Stimulated activated CD4-positive, alpha-beta T cell treated with anti-CD3 and anti-CD28 coated beads, Interleukin-12 subunit alpha, Interleukin-12 subunit beta, amount 100 ng/mL, for 4 hours (primary cell): ENCODE data around the gene PHYKPL.

Experiments
- DNase-seq: peaks from one replicate; pipeline ENCODE4 v3.0.0-alpha.2; 2020

PHYKPL gene

DNA sequence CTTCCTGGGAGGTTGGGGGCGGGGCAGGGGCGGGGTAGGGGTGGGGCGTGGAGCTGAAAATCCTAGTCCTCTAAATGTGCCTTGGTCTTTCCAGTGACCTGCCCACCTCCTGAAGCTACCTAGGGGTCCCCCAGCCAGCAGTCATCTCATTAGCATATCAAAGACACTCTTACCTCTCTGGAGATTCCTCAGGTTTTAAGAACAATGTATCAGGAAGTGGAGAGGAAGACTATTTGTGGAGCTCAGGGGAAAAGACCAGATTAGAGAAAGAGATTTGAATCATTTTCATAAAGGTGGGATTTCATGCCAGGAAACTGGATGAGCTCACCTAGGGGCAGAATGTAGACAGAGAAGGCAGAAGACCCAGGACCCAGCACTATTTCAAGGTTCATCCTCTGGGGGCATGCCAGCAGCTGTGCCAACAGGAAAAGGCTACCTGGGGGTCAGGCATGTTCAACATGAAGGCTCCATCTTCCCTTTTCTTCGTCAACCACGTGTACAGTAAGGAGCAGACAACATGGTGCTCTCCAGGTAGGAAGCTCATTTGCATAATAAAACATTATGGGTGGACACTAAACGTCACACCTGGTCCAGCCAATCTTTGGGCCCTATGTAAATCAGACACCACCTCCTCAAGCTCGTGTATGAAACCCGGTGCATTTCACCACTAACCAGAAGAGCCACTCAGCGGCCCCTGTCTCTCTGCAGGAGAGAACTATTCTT is 52.3 kb downstream of the PHYKPL start:
- DNase-seq, result no peak

DNA sequence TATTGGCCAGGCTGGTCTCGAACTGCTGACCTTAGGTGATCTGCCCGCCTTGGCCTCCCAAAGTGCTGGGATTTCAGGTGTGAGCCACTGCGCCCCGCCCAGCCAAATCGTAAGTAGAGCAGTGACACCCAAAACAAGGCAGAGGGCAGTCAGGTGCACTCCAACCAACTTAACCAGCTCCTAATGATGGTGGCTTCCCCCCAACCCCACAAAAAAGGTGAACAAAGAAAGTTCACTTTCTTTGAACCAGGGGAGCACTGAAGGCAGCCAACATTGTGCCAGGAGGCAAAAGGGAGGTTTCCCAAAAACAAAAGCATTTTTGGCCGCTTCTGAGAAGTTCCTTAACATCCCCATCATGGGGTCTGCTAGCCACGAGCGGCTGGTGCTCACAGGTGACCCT is 55.0 kb downstream of the PHYKPL start:
- DNase-seq, result no peak

- no peak for DNase-seq
These were observed 55.8 kb downstream of the PHYKPL start for GRCh38 chr5:178176791-178177190.

DNA sequence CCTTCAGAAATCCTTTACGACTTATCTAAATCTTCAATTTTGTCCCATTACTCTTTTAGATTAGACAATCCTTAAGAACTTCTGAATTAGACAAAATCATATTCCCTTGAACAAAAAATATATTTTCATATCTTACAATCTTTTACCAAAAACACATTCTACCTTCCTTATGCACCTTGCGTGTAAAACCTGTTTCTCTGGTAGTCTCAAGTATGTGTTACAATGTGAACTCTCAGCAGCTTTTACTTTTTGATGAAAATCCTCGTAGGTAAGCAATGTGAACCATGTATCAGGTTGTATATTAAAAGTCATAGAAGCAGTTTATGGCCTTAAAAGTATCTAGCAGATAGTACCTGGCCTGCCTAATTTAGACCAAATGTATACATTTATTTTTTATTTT is 58.1 kb downstream of the PHYKPL start:
- DNase-seq, result no peak

DNA sequence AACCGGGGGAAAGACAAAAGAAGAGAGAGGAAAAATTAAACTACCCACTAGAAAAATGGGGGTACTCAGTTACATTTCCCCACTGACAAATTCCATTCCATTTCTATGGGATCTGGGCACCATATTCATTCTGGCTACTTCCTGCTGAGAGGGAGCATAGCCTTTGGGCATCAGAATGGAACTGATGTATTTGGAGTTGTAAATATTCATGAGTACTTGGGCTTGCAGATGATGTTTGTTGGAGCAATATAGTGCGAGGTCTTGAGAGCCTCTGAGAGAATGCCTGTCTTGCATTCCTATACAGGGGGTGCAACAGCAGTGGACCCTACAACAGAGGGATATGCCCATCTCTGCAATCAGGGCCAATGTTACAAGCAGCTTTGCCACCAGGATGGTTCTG is 62.1 kb downstream of the PHYKPL start:
- DNase-seq, result no peak

DNA sequence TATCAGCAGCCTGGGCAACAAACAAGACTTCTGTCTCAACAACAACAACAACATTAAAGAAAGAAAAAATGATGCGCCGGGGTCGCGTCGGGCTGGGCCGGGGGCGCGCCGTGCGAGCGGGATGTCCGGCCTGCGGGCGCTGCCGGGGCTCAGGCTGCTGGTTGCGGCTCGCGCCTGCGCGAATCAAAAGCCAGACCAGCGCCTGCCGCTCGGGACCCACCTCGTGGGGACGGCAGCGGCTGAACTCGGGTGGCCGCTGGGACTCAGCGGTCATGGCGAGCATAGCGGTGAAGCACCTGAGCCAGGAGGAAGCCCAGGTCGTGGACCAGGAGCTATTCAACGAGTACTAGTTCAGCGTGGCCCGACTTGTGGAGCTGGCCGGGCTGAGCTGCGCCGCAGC is 67.0 kb downstream of the PHYKPL start:
- DNase-seq, result no peak

DNA sequence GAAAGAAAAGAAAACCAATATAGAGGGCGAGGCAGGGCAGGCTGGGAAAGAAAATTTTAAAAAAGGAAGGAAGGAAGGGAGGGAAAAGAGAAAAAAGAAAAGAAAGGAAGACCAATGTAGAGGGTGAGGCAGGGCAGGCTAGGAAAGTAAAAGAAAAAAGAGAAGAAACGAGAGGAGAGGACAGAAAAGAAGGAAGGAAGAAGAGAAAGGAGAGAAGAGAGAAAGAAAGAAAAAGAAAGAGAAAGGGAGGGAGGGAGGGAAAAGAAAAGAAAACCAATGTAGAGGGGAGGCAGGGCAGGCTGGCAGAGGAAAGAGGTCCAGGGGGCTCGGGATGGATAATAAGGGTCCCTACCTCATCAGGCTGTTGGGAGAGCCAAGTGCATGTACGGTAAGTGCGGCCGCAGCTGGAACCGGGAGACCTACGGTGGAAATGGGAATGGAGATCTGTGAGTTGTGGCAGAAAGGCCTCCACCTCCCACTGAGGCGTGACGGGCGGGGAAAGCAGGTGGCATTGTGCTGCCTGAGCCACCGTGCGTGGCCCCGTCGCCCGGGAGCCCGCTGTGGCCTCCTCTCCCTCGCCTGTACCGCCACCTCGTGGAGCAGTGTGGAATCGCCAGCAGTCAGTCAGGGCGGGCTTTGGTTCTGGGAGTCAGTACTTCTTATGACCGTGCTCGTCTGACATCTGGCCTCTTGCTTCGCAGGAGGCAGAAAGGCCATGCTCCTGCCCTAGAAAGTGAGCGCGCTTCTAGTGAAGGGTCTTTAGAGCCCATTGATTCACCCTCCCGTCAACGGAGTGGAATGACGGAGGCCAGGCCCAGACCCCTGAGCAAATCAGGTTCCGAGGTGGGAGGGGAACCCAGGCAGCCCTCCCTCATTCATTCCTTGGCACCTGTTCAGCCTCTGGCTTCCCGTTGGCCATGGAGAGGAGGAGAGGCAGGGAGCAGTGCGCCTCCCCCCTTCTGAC is 68.5 kb downstream of the PHYKPL start:
- peak; percentile 94 for DNase-seq

DNA sequence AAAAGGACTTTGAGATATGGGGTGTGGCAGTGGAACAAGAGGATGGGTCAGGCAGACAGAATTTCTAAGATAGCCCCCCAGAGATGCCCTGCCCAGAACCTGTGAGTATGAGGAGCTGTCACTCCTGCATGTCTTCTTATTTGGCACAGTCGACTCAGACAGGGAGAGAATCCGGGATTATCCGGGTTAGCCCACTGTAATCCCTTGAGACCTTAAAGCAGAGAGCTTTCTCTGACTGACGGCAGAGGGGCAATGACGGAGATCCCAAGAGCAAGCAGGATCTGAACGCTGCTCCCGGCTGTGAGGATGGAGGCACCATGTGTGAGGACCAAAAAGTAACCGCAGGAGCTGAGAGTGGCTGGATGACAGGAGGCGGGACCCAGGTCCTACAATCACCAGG is 70.1 kb downstream of the PHYKPL start:
- no peak for DNase-seq

GRCh38 chr5:178160176-178160575 is 72.4 kb downstream of the PHYKPL start:
- DNase-seq, result no peak
